Thyroid gland (tissue), 4 donors: ENCODE measurements around the gene GRB2.

Source experiments
- POLR2A ChIP-seq, 2 donors: fragments of 450-650 bp; IDR thresholded peaks; one replicate each; pipeline ENCODE4 v1.6.1; 2017; ENCODE audit warnings: antibody characterized with exemption in 2 of 2, mild to moderate bottlenecking in 2 of 2, moderate library complexity in 1 of 2
- TF ChIP-seq, protein P1 (sequence below), 6 experiments: fragments of 200-600 bp in 3 of 6; fragments of 450-650 bp in 3 of 6; sonication (generic) in 3 of 6; IDR thresholded peaks; one replicate each; pipeline ENCODE4 v1.5.1; 2016 to 2019; ENCODE audit warnings: antibody characterized with exemption in 6 of 6, mild to moderate bottlenecking in 2 of 6, inconsistent platforms in 1 of 6, moderate library complexity in 1 of 6

DNA sequence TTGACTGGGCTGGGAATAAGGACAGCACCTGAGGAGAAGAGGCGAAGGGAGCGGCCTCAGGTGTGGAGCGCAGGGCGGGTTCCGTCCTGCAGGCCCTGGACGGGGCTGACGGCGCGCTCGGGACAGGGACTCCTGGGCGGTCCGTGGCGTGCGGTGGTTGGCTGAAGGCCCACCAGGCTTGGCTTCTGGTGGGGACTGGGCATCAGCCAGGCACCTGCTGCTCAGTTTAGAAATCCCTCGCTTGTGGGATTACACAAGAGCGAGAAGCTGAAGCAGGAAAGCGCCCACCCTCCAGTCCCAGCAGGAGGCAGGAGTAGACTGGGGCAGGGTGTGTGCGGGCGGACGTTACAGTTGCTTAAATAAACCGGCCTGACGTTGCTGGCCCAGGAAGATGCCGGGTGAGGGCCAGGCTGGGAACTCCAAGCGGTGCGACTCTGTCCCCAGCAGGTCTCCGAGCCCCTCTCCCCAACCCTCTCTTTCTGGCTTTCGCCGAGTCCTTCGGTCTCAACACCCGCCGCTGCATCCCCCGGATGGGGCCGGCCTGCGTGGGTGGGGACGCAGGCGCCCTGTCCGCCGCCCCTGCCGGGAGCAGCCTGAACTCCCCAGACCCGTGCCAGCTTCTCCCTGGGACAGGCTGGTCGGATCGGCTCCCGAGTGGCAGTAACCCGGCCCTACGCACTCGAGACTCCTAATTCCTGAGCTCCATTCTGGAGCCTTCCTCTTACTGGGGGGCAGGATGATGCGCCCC lies 135.1 kb downstream of the GRB2 start:
- TF ChIP-seq, protein P1, sequence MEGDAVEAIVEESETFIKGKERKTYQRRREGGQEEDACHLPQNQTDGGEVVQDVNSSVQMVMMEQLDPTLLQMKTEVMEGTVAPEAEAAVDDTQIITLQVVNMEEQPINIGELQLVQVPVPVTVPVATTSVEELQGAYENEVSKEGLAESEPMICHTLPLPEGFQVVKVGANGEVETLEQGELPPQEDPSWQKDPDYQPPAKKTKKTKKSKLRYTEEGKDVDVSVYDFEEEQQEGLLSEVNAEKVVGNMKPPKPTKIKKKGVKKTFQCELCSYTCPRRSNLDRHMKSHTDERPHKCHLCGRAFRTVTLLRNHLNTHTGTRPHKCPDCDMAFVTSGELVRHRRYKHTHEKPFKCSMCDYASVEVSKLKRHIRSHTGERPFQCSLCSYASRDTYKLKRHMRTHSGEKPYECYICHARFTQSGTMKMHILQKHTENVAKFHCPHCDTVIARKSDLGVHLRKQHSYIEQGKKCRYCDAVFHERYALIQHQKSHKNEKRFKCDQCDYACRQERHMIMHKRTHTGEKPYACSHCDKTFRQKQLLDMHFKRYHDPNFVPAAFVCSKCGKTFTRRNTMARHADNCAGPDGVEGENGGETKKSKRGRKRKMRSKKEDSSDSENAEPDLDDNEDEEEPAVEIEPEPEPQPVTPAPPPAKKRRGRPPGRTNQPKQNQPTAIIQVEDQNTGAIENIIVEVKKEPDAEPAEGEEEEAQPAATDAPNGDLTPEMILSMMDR (IDR thresholded peaks at IDR 0.05), result peak in 5 of 6 experiments; percentile 20 to 44 (median 32)
- TF ChIP-seq POLR2A (IDR thresholded peaks at IDR 0.05), result peak in 1 of 2 donors; percentile 12
